ENCODE results near the gene EEF2K. TPM values are rescaled to one million over a fixed set of nuclear protein-coding genes. Genes with fewer than 3 reads are reported as not detected.
A peak's percentile ranks its signal among the peaks of the same experiment; 100 is the strongest.

EEF2K gene
- polyA plus RNA-seq, 3 donors = 0.85 to 6.5 (median 1.7) TPM

DNA sequence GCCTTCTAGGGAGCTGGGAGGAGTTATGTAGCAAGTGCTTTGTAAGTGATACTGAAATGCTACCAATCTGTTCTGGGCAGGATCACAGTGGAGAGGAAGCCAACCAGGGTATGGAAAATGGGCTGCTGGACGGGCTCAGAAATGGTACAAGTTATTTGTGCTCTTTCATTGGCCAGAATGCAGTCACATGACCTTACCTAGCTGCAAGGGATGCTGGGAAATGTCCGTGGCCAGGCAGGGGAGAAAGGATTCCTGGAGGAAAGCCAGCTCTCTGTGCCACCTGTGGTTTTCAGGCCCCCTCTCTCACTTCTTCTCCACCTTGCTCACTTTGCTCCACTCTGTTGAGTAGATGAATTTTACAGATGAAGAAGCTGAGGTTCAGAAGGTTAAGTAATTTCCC, 4.8 kb downstream of the EEF2K start:
- H3K4me1 ChIP-seq (ENCODE audit: control insufficient read depth in 1 of 2, insufficient read depth in 2 of 2, low read length in 2 of 2) = peaks cover 7 to 17% of the 10 kb centered on the region in 2 donors
- WGBS (ENCODE audit: insufficient coverage) = 100% methylated on average over 1 of the region's 2 CpGs
- H3K4me2 ChIP-seq (replicated peaks; ENCODE audit: extremely low read depth, low read length, poor library complexity, severe bottlenecking) = no peak overlapping the region
- no peak overlapping the region for H3K27ac ChIP-seq (ENCODE audit: low read depth in 1 of 2, low read length in 2 of 2)
- H3K79me2 ChIP-seq (ENCODE audit: insufficient read depth, low read length) = peaks cover 69% of the 10 kb centered on the region
- Mint-ChIP-seq H3K4me1 (peaks cover 15% of the 10 kb centered on the region), H3K27ac (peak overlapping the region in 1 of 7 donors; percentile 1), H3K4me3 (no peak overlapping the region), H3K27me3 (ENCODE audit: low read depth in 3 of 3) (peaks cover 0 to 4% (median 2%) of the 10 kb centered on the region in 3 donors), H3K9me3 (peaks cover 0 to 5% (median 2%) of the 10 kb centered on the region in 7 donors), H3K36me3 (peaks cover 16 to 27% of the 10 kb centered on the region in 2 donors)
- no peak overlapping the region for H3K9ac ChIP-seq (ENCODE audit: insufficient read depth, low read length, poor library complexity, severe bottlenecking)
- H3K27me3 ChIP-seq (ENCODE audit: control insufficient read depth in 2 of 2, insufficient read depth in 2 of 2, low read length in 2 of 2) = no peaks in the 10 kb centered on the region
- no peak overlapping the region for H3K4me3 ChIP-seq (replicated peaks in 1 of 3; ENCODE audit: low read depth in 2 of 3, low read length in 3 of 3)
- no peaks in the 10 kb centered on the region for H3K9me3 ChIP-seq (replicated peaks in 1 of 2; ENCODE audit: control insufficient read depth in 1 of 2, insufficient read depth in 1 of 2, low read length in 2 of 2)
- peaks cover 0 to 5% of the 10 kb centered on the region in 2 donors for H3K36me3 ChIP-seq (replicated peaks in 1 of 2; ENCODE audit: control insufficient read depth in 1 of 2, insufficient read depth in 2 of 2, low read length in 2 of 2)
- intact Hi-C loops (cut with micrococcal nuclease) = no loop called here
- no peak for TF ChIP-seq CTCF (IDR thresholded peaks at IDR 0.05)
- no peak overlapping the region for H2AFZ ChIP-seq (ENCODE audit: insufficient read depth, low read depth, low read length, poor library complexity, severe bottlenecking)
- H4K20me1 ChIP-seq (ENCODE audit: insufficient read depth, low read length) = peaks cover 5% of the 10 kb centered on the region
- DNase-seq = no peak

DNA sequence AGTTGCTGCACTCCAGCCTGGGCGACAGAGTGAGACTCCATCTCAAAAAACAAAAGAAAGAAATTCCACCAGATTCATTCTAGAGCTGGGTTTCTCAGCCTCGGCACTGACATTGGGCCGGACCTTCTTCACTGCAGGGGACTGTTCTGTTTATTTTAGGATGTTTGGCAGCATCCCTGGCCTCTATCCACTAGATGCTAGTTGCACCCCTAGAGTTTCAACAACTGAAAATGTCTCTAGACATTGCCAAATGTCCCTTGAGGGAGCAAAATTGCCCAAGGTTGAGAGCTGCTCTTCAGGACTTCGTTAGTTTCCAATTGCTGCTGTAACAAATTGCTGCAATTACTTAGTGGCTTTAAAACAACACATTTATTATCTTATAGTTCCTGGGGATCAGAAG, 7.2 kb downstream of the EEF2K start:
- peaks cover 58% of the 10 kb centered on the region for H3K79me2 ChIP-seq (ENCODE audit: insufficient read depth, low read length)
- H3K36me3 ChIP-seq (replicated peaks in 1 of 2; ENCODE audit: control insufficient read depth in 1 of 2, insufficient read depth in 2 of 2, low read length in 2 of 2) = peaks cover 0 to 5% of the 10 kb centered on the region in 2 donors
- no CpG with 5 or more reads among the region's 4 CpGs for WGBS (ENCODE audit: insufficient coverage)
- Mint-ChIP-seq H3K9me3 (peaks cover 0 to 5% (median 2%) of the 10 kb centered on the region in 7 donors), H3K4me3 (no peak overlapping the region), H3K4me1 (peaks cover 18% of the 10 kb centered on the region), H3K27me3 (ENCODE audit: low read depth in 3 of 3) (peaks cover 0 to 2% (median 2%) of the 10 kb centered on the region in 3 donors), H3K36me3 (peaks cover 16 to 32% of the 10 kb centered on the region in 2 donors), H3K27ac (no peak overlapping the region)
- H4K20me1 ChIP-seq (ENCODE audit: insufficient read depth, low read length) = no peaks in the 10 kb centered on the region
- no peak for DNase-seq
- intact Hi-C loops (cut with micrococcal nuclease) = no loop called here
- H3K27ac ChIP-seq (ENCODE audit: low read depth in 1 of 2, low read length in 2 of 2) = no peak overlapping the region
- no peak overlapping the region for H3K9ac ChIP-seq (ENCODE audit: insufficient read depth, low read length, poor library complexity, severe bottlenecking)
- no peak overlapping the region for H3K4me2 ChIP-seq (replicated peaks; ENCODE audit: extremely low read depth, low read length, poor library complexity, severe bottlenecking)
- TF ChIP-seq CTCF (IDR thresholded peaks at IDR 0.05) = no peak
- H3K4me1 ChIP-seq (ENCODE audit: control insufficient read depth in 1 of 2, insufficient read depth in 2 of 2, low read length in 2 of 2) = peaks cover 9 to 11% of the 10 kb centered on the region in 2 donors
- H3K4me3 ChIP-seq (replicated peaks in 1 of 3; ENCODE audit: low read depth in 2 of 3, low read length in 3 of 3) = no peak overlapping the region
- no peak overlapping the region for H2AFZ ChIP-seq (ENCODE audit: insufficient read depth, low read depth, low read length, poor library complexity, severe bottlenecking)
- no peaks in the 10 kb centered on the region for H3K9me3 ChIP-seq (replicated peaks in 1 of 2; ENCODE audit: control insufficient read depth in 1 of 2, insufficient read depth in 1 of 2, low read length in 2 of 2)
- H3K27me3 ChIP-seq (ENCODE audit: control insufficient read depth in 2 of 2, insufficient read depth in 2 of 2, low read length in 2 of 2) = no peaks in the 10 kb centered on the region

All from CD14-positive monocyte (primary cell).